GM21528 (cell line): ENCODE measurements around the gene INCA1.

Experiments
- ATAC-seq: cut with Tn5 transposase; IDR thresholded peaks from one replicate; pipeline ENCODE4 v1.9.1; 2021; ENCODE audit warnings: mild to moderate bottlenecking, moderate library complexity; ENCODE audit not compliant: unreplicated experiment, low FRiP score

The INCA1 gene

DNA sequence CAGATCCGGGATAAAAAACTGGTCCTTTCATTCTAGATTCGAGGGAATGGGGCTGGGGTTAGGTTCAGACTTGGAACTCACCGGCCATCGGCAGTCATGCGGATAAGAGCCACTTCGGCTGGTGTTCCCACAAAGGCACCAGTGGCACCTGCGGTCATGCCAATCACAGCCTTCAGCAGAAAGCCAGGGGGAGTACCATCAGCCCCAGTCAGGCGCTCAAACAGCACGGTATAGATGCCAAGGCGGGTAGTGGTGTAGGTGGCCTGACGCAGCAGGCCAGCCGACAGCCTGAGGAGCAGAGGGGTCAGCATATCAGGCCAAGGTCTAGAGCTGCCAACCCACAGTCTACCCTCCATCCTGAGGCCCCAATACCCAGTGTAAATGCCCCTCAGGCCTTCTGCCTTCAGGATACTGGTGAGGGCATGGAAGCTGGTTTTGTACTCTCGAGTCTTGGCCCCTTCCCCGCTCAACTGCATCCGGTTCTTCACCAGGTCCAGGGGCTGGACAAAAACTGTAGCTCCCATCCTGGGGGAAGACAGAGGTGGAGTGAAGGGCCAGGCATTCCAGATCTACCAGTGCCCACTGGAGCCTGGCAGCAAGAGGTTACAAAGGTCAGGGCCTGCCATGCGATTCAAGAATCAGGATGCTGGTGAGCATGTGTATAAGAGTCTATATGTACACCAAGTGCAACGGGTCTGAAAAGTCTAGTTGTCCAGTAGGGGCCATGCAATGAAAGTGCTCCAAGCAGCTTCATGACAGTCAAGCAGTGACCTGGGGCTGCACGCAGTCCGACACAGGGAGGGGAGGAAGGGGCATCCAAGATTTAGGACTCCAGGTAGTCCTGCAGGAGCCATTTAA is 58.4 kb downstream of the INCA1 start:
- ATAC-seq, result no peak
